CD4-positive, alpha-beta memory T cell (primary cell): Measurements from ENCODE around the gene NAT16. TPM values are rescaled to one million over a fixed set of nuclear protein-coding genes. Genes with fewer than 3 reads are reported as not detected.

ENCODE experiments used
- CTCF ChIA-PET: fragments of 350-600 bp; sonication (Branson Sonifier 250); formaldehyde crosslinking; loops from one replicate; lab custom pipeline; 2021; ENCODE audit warnings: inconsistent platforms; ENCODE audit not compliant: partially characterized antibody; lab: Charles Lee
- POLR2A ChIA-PET: fragments of 350-600 bp; sonication (Branson Sonifier 250); formaldehyde crosslinking; loops from one replicate; lab custom pipeline; 2021; ENCODE audit not compliant: partially characterized antibody; lab: Charles Lee
- DNase-seq, 5 donors: peaks; one replicate each; pipeline versions ENCODE4 v3.0.0 to v3.0.0-alpha.2; 2020 to 2022; ENCODE audit warnings: mixed read lengths in 1 of 5
- H3K27ac ChIP-seq: one replicate; pipeline ENCODE4 v1.7.0; 2013; ENCODE audit warnings: low read depth, low read length
- H3K27me3 ChIP-seq: 2 replicates; pipeline ENCODE4 v1.7.0; 2013; ENCODE audit warnings: mild to moderate bottlenecking, low read length, moderate library complexity; ENCODE audit not compliant: insufficient read depth
- H3K36me3 ChIP-seq: 2 replicates; pipeline ENCODE4 v1.7.0; 2013; ENCODE audit warnings: mild to moderate bottlenecking, low read length, moderate library complexity; ENCODE audit not compliant: insufficient read depth
- H3K4me1 ChIP-seq: 2 replicates; pipeline ENCODE4 v1.7.0; 2013; ENCODE audit warnings: mild to moderate bottlenecking, low read length, moderate library complexity; ENCODE audit not compliant: insufficient read depth
- H3K4me3 ChIP-seq, 2 donors: one replicate each; pipeline ENCODE4 v1.7.0; 2013; ENCODE audit warnings: low read length in 2 of 2, mild to moderate bottlenecking in 1 of 2
- H3K9me3 ChIP-seq, 2 donors: one replicate each; pipeline ENCODE4 v1.7.0; 2013; ENCODE audit warnings: low read length in 2 of 2, control low read depth in 1 of 2; ENCODE audit not compliant: control insufficient read depth in 1 of 2
- H3K27ac Mint-ChIP-seq, 7 donors: one replicate each; pipeline ENCODE4 v1.8.0; 2020 to 2021; ENCODE audit warnings: mixed read lengths in 7 of 7, mild to moderate bottlenecking in 6 of 7, inconsistent platforms in 3 of 7, moderate library complexity in 3 of 7
- H3K27me3 Mint-ChIP-seq, 2 donors: one replicate each; pipeline ENCODE4 v1.8.0; 2020 to 2021; ENCODE audit warnings: mixed read lengths in 2 of 2
- H3K36me3 Mint-ChIP-seq, 2 donors: one replicate each; pipeline ENCODE4 v1.8.0; 2020 to 2021; ENCODE audit warnings: mixed read lengths in 2 of 2, inconsistent platforms in 1 of 2, mild to moderate bottlenecking in 1 of 2
- H3K4me1 Mint-ChIP-seq, 4 donors: one replicate each; pipeline ENCODE4 v1.8.0; 2020 to 2021; ENCODE audit warnings: mixed read lengths in 4 of 4, mild to moderate bottlenecking in 1 of 4
- H3K4me3 Mint-ChIP-seq, 8 donors: one replicate each; pipeline ENCODE4 v1.8.0; 2020 to 2021; ENCODE audit warnings: mixed read lengths in 8 of 8, mild to moderate bottlenecking in 7 of 8, moderate library complexity in 6 of 8, inconsistent platforms in 3 of 8
- H3K9me3 Mint-ChIP-seq, 8 donors: one replicate each; pipeline ENCODE4 v1.8.0; 2020 to 2021; ENCODE audit warnings: mixed read lengths in 8 of 8, mild to moderate bottlenecking in 5 of 8, inconsistent platforms in 3 of 8, moderate library complexity in 1 of 8
- intact Hi-C: fragments of 100-400 bp; cut with micrococcal nuclease; formaldehyde crosslinking; loops from one replicate; pipeline ENCODE4 v1.15.1; 2023
- polyA plus RNA-seq, 2 donors: library from polyadenylated mRNA; unstranded; fragments of 300-500 nt; fragmentation: Illumina TruSeq; gene quantifications; one replicate each; pipeline ENCODE4 v1.2.3, GENCODE V29; 2021
- total RNA-seq, 2 experiments: library from RNA; stranded (reverse); gene quantifications; one replicate each; pipeline ENCODE4 v1.2.3, GENCODE V29; 2021

Gene NAT16
- total and polyA plus RNA-seq, 4 experiments from 2014 or later, result not detected

- peak overlapping the region; percentile 91 to 97 (median 96) for H3K27ac Mint-ChIP-seq
- Histone ChIP-seq H3K4me1 (peaks cover 32% of the 10 kb centered on the region), H3K4me3 (peak overlapping the region; percentile 83 to 86), H3K27me3 (no peaks in the 10 kb centered on the region), H3K36me3 (peaks cover 4% of the 10 kb centered on the region), H3K9me3 (no peaks in the 10 kb centered on the region), H3K27ac (peak overlapping the region; percentile 64)
- CTCF ChIA-PET, result interaction anchor here (1.0 to 5.6 kb wide), 13 partner anchors 13 to 329 kb away, joined by 3 to 105 read pairs (median 4); partner anchors contain the start of genes FIS1, MOGAT3 and UFSP1
- H3K36me3 Mint-ChIP-seq, result peaks cover 0 to 30% of the 10 kb centered on the region in 2 donors
- H3K27me3 Mint-ChIP-seq, result no peaks in the 10 kb centered on the region
- intact Hi-C loops, result loop anchor here (1.0 to 10.0 kb wide), 2 partner anchors 26 to 54 kb away; partner anchors contain the start of gene VGF
- POLR2A ChIA-PET, result interaction anchor here (0.7 to 4.2 kb wide), 23 partner anchors 8 to 1719 kb away, joined by 3 to 102 read pairs (median 5); partner anchors contain the start of genes FIS1, IFT22, MEPCE and SRRT
- no peak for DNase-seq
- peaks cover 18 to 57% (median 34%) of the 10 kb centered on the region in 4 donors for H3K4me1 Mint-ChIP-seq
- peak overlapping the region; percentile 90 to 98 (median 96) for H3K4me3 Mint-ChIP-seq
- peaks cover 0 to 2% (median 0%) of the 10 kb centered on the region in 8 donors for H3K9me3 Mint-ChIP-seq
These were observed 38.4 kb upstream of the NAT16 start for GRCh38 chr7:101218236-101219125.

DNA sequence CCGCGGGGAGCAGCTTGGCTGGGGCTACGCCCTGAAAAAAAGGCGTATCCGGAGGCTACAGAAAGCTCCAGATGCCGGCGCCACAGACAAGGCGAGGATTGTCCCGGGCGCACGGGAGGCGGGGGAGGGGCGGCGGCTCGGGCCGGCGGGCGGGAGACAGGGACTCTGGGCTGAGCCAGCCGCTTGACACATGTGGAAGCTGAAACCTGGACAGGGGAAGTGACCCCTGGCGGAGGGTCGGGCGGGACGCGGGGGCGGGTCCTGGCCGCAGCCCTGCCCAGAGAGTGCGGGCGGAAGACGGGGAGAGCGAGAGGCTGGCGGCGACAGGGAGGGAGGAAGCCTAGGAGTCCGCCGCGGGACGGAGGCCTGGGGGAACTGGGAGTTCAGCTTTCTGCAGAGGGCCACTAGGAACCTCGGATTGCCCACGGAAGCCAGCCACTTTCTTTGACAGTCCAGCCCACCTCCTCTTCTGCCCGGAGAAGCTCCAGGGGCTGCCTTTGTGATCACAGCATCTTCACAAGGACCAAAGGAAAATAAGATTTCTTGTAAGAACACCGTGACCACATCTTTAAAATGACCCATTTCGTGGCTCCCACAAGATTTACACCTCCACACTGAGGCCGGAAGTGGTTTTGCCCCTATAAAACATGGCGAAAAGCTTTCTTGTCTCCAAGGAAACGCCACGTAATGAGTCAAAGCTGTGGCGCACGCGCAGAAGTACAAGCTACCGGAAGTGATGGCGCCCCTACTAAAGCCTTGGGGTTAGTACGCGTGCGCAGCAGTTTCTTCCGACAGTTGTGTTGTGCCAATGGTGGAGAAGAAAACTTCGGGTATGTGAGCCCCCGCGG is 37.5 kb upstream of the NAT16 start, which contains the start of the genes PLOD3 and ZNHIT1:
TSS of gene PLOD3 (minus strand) at position 194 of the 848 bp plus-strand sequence. CDS start 307 bp downstream, outside the sequence.
TSS of gene ZNHIT1 (plus strand) at position 778 of the 848 bp plus-strand sequence. CDS start at position 809, 31 bp downstream.
- Mint-ChIP-seq H3K27me3 (no peaks in the 10 kb centered on the region), H3K9me3 (peaks cover 0 to 2% (median 0%) of the 10 kb centered on the region in 8 donors), H3K36me3 (peaks cover 0 to 24% of the 10 kb centered on the region in 2 donors), H3K4me3 (peak within 1 kb of the TSS; percentile 90 to 98 (median 96)), H3K27ac (peak within 1 kb of the TSS; percentile 91 to 97 (median 96)), H3K4me1 (peaks cover 18 to 57% (median 34%) of the 10 kb centered on the region in 4 donors)
- Histone ChIP-seq H3K9me3 (no peaks in the 10 kb centered on the region), H3K27me3 (no peaks in the 10 kb centered on the region), H3K27ac (peak within 1 kb of the TSS; percentile 64), H3K4me1 (peaks cover 32% of the 10 kb centered on the region), H3K36me3 (peaks cover 2% of the 10 kb centered on the region), H3K4me3 (peak within 1 kb of the TSS; percentile 83 to 86)
- ChIA-PET POLR2A (interaction anchor here (0.7 to 4.2 kb wide), 26 partner anchors 9 to 1718 kb away, joined by 3 to 102 read pairs (median 4); partner anchors contain the start of genes AP1S1, FIS1, IFT22 and MEPCE), CTCF (interaction anchor here (0.6 to 5.6 kb wide), 16 partner anchors 8 to 343 kb away, joined by 3 to 105 read pairs (median 4); partner anchors contain the start of genes FIS1, MOGAT3, SRRT and UFSP1)
- DNase-seq, result peak; percentile 93 to 98 (median 96)
- intact Hi-C loops, result loop anchor here (1.0 to 10.0 kb wide), 4 partner anchors 27 to 66 kb away; partner anchors contain the start of gene VGF

GRCh38 chr7:101216860-101217387 is 36.8 kb upstream of the NAT16 start:
- Histone ChIP-seq H3K4me1 (peaks cover 32% of the 10 kb centered on the region), H3K36me3 (no peaks in the 10 kb centered on the region)
- POLR2A ChIA-PET, result interaction anchor here (0.8 to 4.2 kb wide), 18 partner anchors 10 to 788 kb away, joined by 3 to 102 read pairs (median 6); partner anchors contain the start of genes AP1S1, FIS1, IFT22 and MEPCE

DNA sequence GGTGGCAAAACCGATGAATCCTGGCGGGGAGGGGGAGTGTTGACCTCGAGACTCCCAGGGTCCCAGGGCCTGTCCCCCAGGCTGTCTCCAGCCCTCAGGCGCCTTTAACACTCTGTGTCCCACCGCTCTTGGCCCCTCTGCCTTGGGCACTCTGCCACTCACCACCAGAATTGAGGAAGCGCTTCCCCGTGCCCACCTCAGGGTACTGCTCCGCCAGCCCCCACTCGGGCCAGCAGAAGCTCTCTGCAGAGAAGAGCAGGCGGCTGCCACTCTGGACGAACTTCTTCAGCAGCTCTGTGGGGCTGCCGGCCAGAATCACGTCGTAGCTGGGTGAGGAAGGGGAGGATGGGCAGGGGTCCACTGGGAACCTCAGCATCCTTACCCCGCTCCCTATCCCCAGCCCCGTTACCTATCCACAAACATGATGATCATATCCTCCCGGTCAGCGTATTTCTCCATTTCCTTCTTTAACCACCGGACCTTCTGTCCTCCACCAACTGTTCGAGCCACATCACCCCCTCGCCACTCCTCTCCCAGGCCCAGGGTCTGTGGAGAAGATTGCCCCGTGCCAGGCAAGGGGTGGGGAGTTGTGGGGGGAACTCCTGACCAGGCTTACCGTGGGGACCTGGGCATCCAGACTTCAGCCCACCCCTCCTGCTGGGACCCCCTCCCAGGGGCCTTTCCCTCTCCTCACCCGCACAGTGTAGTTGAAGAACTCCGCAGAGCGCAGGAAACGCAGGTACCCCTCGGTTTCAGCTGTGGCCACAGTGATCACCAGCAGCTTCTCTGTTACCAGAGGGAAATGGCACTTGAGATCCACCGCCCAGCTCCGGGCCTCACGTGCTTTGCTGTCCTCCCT is 36.1 kb upstream of the NAT16 start:
- H3K27me3 Mint-ChIP-seq, result no peaks in the 10 kb centered on the region
- Histone ChIP-seq H3K9me3 (no peaks in the 10 kb centered on the region), H3K27ac (peak overlapping the region; percentile 64), H3K4me1 (peaks cover 32% of the 10 kb centered on the region), H3K4me3 (peak overlapping the region; percentile 36 to 83), H3K36me3 (no peaks in the 10 kb centered on the region), H3K27me3 (no peaks in the 10 kb centered on the region)
- H3K36me3 Mint-ChIP-seq, result peaks cover 0 to 16% of the 10 kb centered on the region in 2 donors
- H3K4me3 Mint-ChIP-seq, result peak overlapping the region; percentile 86 to 97 (median 95)
- POLR2A ChIA-PET, result interaction anchor here (1.5 to 4.2 kb wide), 7 partner anchors 14 to 342 kb away, joined by 3 to 102 read pairs (median 13); partner anchors contain the start of genes FIS1 and SRRT
- H3K9me3 Mint-ChIP-seq, result peaks cover 0 to 2% (median 0%) of the 10 kb centered on the region in 8 donors
- no peak for DNase-seq
- H3K4me1 Mint-ChIP-seq, result peaks cover 18 to 49% (median 32%) of the 10 kb centered on the region in 4 donors
- intact Hi-C loops, result loop anchor here (10.0 kb wide), 1 partner anchor 51 kb away; the partner anchor contains the start of gene VGF
- CTCF ChIA-PET, result interaction anchor here (1.1 to 5.6 kb wide), 6 partner anchors 24 to 341 kb away, joined by 3 to 105 read pairs (median 14); partner anchors contain the start of genes FIS1 and SRRT
- H3K27ac Mint-ChIP-seq, result peak overlapping the region; percentile 60 to 92 (median 88)

More at GRCh38 chr7:101216860-101217387, 36.8 kb upstream of the NAT16 start:
- H3K27me3 Mint-ChIP-seq, result no peaks in the 10 kb centered on the region
- DNase-seq, result peak in 2 of 5 donors; percentile 5 to 8
- H3K4me3 ChIP-seq, result peak overlapping the region; percentile 36 to 83
- peak overlapping the region; percentile 49 to 93 (median 88) for H3K27ac Mint-ChIP-seq
- peak overlapping the region; percentile 90 to 98 (median 96) for H3K4me3 Mint-ChIP-seq
- peaks cover 0 to 21% of the 10 kb centered on the region in 2 donors for H3K36me3 Mint-ChIP-seq
- CTCF ChIA-PET, result interaction anchor here (0.6 to 5.6 kb wide), 14 partner anchors 8 to 342 kb away, joined by 3 to 105 read pairs (median 4); partner anchors contain the start of genes FIS1, MOGAT3, SRRT and UFSP1
- H3K27ac ChIP-seq, result peak overlapping the region; percentile 64
- intact Hi-C loops, result loop anchor here (1.0 to 10.0 kb wide), 3 partner anchors 35 to 66 kb away; partner anchors contain the start of gene VGF
- no peaks in the 10 kb centered on the region for H3K9me3 ChIP-seq
- peaks cover 0 to 2% (median 0%) of the 10 kb centered on the region in 8 donors for H3K9me3 Mint-ChIP-seq
- peaks cover 18 to 56% (median 33%) of the 10 kb centered on the region in 4 donors for H3K4me1 Mint-ChIP-seq
- H3K27me3 ChIP-seq, result no peaks in the 10 kb centered on the region

GRCh38 chr7:101212014-101212413 is 31.9 kb upstream of the NAT16 start:
- Mint-ChIP-seq H3K36me3 (peaks cover 13 to 27% of the 10 kb centered on the region in 2 donors), H3K4me3 (no peak overlapping the region), H3K4me1 (peaks cover 6 to 19% (median 11%) of the 10 kb centered on the region in 4 donors), H3K27ac (peak overlapping the region in 1 of 7 donors; percentile 13), H3K27me3 (no peaks in the 10 kb centered on the region), H3K9me3 (no peaks in the 10 kb centered on the region)
- H3K27ac ChIP-seq, result no peak overlapping the region
- H3K4me1 ChIP-seq, result peaks cover 10% of the 10 kb centered on the region
- no peaks in the 10 kb centered on the region for H3K9me3 ChIP-seq
- H3K4me3 ChIP-seq, result no peak overlapping the region
- no peaks in the 10 kb centered on the region for H3K36me3 ChIP-seq
- no peak for DNase-seq
- CTCF ChIA-PET, result no interaction called here
- no peaks in the 10 kb centered on the region for H3K27me3 ChIP-seq
- POLR2A ChIA-PET, result no interaction called here
- intact Hi-C loops, result loop anchor here (10.0 kb wide), 1 partner anchor 47 kb away; the partner anchor contains the start of gene VGF
